Measurements from ENCODE around the gene TUBA4B. TPM values are rescaled to one million over a fixed set of nuclear protein-coding genes. Genes with fewer than 3 reads are reported as not detected.
"Not testable (repeated sequence)": the region's sequence is repeated elsewhere in the genome, so short reads cannot be mapped to it uniquely, and the experiment has no call there.

The TUBA4B gene
- total RNA-seq, 1 donor from 2014 or later: not detected

GRCh38 chr2:219306047-219306446 is 53.0 kb downstream of the TUBA4B start:
- H3K36me3 Mint-ChIP-seq: no peaks in the 10 kb centered on the region
- H3K4me1 Mint-ChIP-seq (ENCODE audit: unreplicated experiment): no peaks in the 10 kb centered on the region
- TF ChIP-seq CTCF (conservative IDR thresholded peaks at IDR 0.05): no peak
- no peak overlapping the region for H3K4me3 Mint-ChIP-seq
- no peak overlapping the region for H3K27ac Mint-ChIP-seq
- DNase-seq (ENCODE audit: extremely low spot score, unreplicated experiment): no peak
- no peaks in the 10 kb centered on the region for H3K9me3 Mint-ChIP-seq
- peaks cover 95% of the 10 kb centered on the region for H3K27me3 Mint-ChIP-seq

- peak; percentile 85 for DNase-seq (ENCODE audit: extremely low spot score, unreplicated experiment)
- H3K4me1 Mint-ChIP-seq (ENCODE audit: unreplicated experiment): no peaks in the 10 kb centered on the region
- no peak for TF ChIP-seq CTCF (conservative IDR thresholded peaks at IDR 0.05)
- H3K27ac Mint-ChIP-seq: no peak overlapping the region
- peak overlapping the region; percentile 78 for H3K4me3 Mint-ChIP-seq
- peaks cover 83% of the 10 kb centered on the region for H3K27me3 Mint-ChIP-seq
- no peaks in the 10 kb centered on the region for H3K36me3 Mint-ChIP-seq
- no peaks in the 10 kb centered on the region for H3K9me3 Mint-ChIP-seq
Observed at GRCh38 chr2:219308142-219309101, 55.4 kb downstream of the TUBA4B start.

- Mint-ChIP-seq H3K27me3 (peaks cover 79% of the 10 kb centered on the region), H3K36me3 (no peaks in the 10 kb centered on the region), H3K4me3 (peak within 1 kb of the TSS; percentile 78), H3K9me3 (no peaks in the 10 kb centered on the region), H3K27ac (no peak within 1 kb of the TSS), H3K4me1 (ENCODE audit: unreplicated experiment) (no peaks in the 10 kb centered on the region)
- no peak for TF ChIP-seq CTCF (conservative IDR thresholded peaks at IDR 0.05)
- no peak for DNase-seq (ENCODE audit: extremely low spot score, unreplicated experiment)
Observed at GRCh38 chr2:219309278-219309677, 56.2 kb downstream of the TUBA4B start, which contains the start of gene PTPRN. TSS of gene PTPRN (minus strand) at chr2:219309401. CDS start at chr2:219309332, 69 bp downstream.

- not testable (repeated sequence) for H3K4me1 Mint-ChIP-seq (ENCODE audit: unreplicated experiment); H3K36me3 Mint-ChIP-seq; H3K4me3 Mint-ChIP-seq; H3K9me3 Mint-ChIP-seq; H3K27ac Mint-ChIP-seq; DNase-seq (ENCODE audit: extremely low spot score, unreplicated experiment)
- peaks cover 50% of the 10 kb centered on the region for H3K27me3 Mint-ChIP-seq
Observed at GRCh38 chr2:219312683-219313263, 59.7 kb downstream of the TUBA4B start.

- no peak overlapping the region for H3K4me3 Mint-ChIP-seq
- peaks cover 31% of the 10 kb centered on the region for H3K27me3 Mint-ChIP-seq
- no peaks in the 10 kb centered on the region for H3K36me3 Mint-ChIP-seq
- no peak overlapping the region for H3K27ac Mint-ChIP-seq
- no peak for TF ChIP-seq CTCF (conservative IDR thresholded peaks at IDR 0.05)
- H3K9me3 Mint-ChIP-seq: no peaks in the 10 kb centered on the region
- no peaks in the 10 kb centered on the region for H3K4me1 Mint-ChIP-seq (ENCODE audit: unreplicated experiment)
- no peak for DNase-seq (ENCODE audit: extremely low spot score, unreplicated experiment)
Observed at GRCh38 chr2:219314804-219315468, 61.9 kb downstream of the TUBA4B start.

Small RNA genes within 50 kb of the gene (microRNA-seq; reads per million reads assigned to microRNA genes)
- not detected for gene MIR153-1

Other genes starting within 250 kb of the TUBA4B start
- 0.29 and 2.1 TPM in 2 replicates for gene CFAP65, start 211.7 kb upstream of the TUBA4B start, total RNA-seq (ENCODE audit: low replicate concordance)
- 10.8 and 13.8 TPM in 2 replicates for gene IHH, start 192.3 kb upstream of the TUBA4B start, total RNA-seq (ENCODE audit: low replicate concordance)
- 17.9 and 19.6 TPM in 2 replicates for gene NHEJ1, start 92.4 kb upstream of the TUBA4B start, total RNA-seq (ENCODE audit: low replicate concordance)
- 5.5 and 6.1 TPM in 2 replicates for gene SLC23A3, start 83.2 kb upstream of the TUBA4B start, total RNA-seq (ENCODE audit: low replicate concordance)
- 37.8 and 54.0 TPM in 2 replicates for gene CNPPD1, start 76.3 kb upstream of the TUBA4B start, total RNA-seq (ENCODE audit: low replicate concordance)
- gene RETREG2, start 75.0 kb upstream of the TUBA4B start, total RNA-seq (ENCODE audit: low replicate concordance): 86.2 and 88.7 TPM in 2 replicates
- 25.9 and 28.2 TPM in 2 replicates for gene ZFAND2B, start 46.5 kb upstream of the TUBA4B start, total RNA-seq (ENCODE audit: low replicate concordance)
- gene ABCB6, start 34.3 kb upstream of the TUBA4B start, total RNA-seq (ENCODE audit: low replicate concordance): 40.4 and 70.7 TPM in 2 replicates
- 46.4 and 52.9 TPM in 2 replicates for gene ATG9A, start 23.6 kb upstream of the TUBA4B start, total RNA-seq (ENCODE audit: low replicate concordance)
- gene ANKZF1, start 23.4 kb upstream of the TUBA4B start, total RNA-seq (ENCODE audit: low replicate concordance): 58.7 and 58.8 TPM in 2 replicates
- gene GLB1L, start 7.8 kb upstream of the TUBA4B start, total RNA-seq (ENCODE audit: low replicate concordance): 4.4 and 16.1 TPM in 2 replicates
- gene STK16, start 7.8 kb upstream of the TUBA4B start, total RNA-seq (ENCODE audit: low replicate concordance): 34.2 and 37.5 TPM in 2 replicates
- gene TUBA4A, start 675 bp downstream of the TUBA4B start, total RNA-seq (ENCODE audit: low replicate concordance): 25.4 and 81.1 TPM in 2 replicates
- 68.5 and 109 TPM in 2 replicates for gene DNAJB2, start 26.1 kb downstream of the TUBA4B start, total RNA-seq (ENCODE audit: low replicate concordance)
- gene PTPRN, start 56.2 kb downstream of the TUBA4B start, total RNA-seq (ENCODE audit: low replicate concordance): 17.5 and 35.6 TPM in 2 replicates
- gene RESP18, start 79.5 kb downstream of the TUBA4B start, total RNA-seq (ENCODE audit: low replicate concordance): not detected in 2 replicates
- 54.1 and 56.1 TPM in 2 replicates for gene DNPEP, start 134.7 kb downstream of the TUBA4B start, total RNA-seq (ENCODE audit: low replicate concordance)
- 1.4 and 9.3 TPM in 2 replicates for gene DES, start 165.1 kb downstream of the TUBA4B start, total RNA-seq (ENCODE audit: low replicate concordance)
- gene SPEG, start 181.6 kb downstream of the TUBA4B start, total RNA-seq (ENCODE audit: low replicate concordance): 11.5 and 49.4 TPM in 2 replicates
- 34.4 and 48.8 TPM in 2 replicates for gene GMPPA, start 245.6 kb downstream of the TUBA4B start, total RNA-seq (ENCODE audit: low replicate concordance)

Measured in type B pancreatic cell (in vitro differentiated cells).